CD4-positive, alpha-beta T cell (primary cell): Measurements from ENCODE around the gene MNAT1. TPM values are rescaled to one million over a fixed set of nuclear protein-coding genes. Genes with fewer than 3 reads are reported as not detected.

Experiments used
- ATAC-seq: fragments of 200-7000 bp; cut with Tn5 transposase; one replicate; pipeline ENCODE4 v1.10.0; 2022; ENCODE audit warnings: mild to moderate bottlenecking; ENCODE audit not compliant: poor library complexity
- CTCF ChIA-PET: fragments of 350-600 bp; sonication (Branson Sonifier 250); formaldehyde crosslinking; loops from one replicate; lab custom pipeline; 2021; ENCODE audit warnings: antibody characterized with exemption, inconsistent platforms; lab: Charles Lee
- POLR2A ChIA-PET: fragments of 350-600 bp; sonication (Branson Sonifier 250); formaldehyde crosslinking; loops from one replicate; lab custom pipeline; 2021; ENCODE audit warnings: antibody characterized with exemption, inconsistent platforms; lab: Charles Lee
- DNase-seq, 14 experiments: peaks; one replicate each; pipeline ENCODE4 v3.0.0-alpha.2; 2013 to 2020; ENCODE audit warnings: mixed read lengths in 2 of 14
- H3K27ac ChIP-seq, 2 donors: one replicate each; pipeline versions ENCODE4 v1.5.1 to v1.7.0; 2013; ENCODE audit warnings: low read length in 2 of 2, low read depth in 1 of 2, mild to moderate bottlenecking in 1 of 2
- H3K27me3 ChIP-seq, 2 experiments: 1 replicate in 1 of 2; 2 replicates in 1 of 2; pipeline versions ENCODE4 v1.6.1 to v1.7.0; 2013; ENCODE audit warnings: low read length in 2 of 2, control low read depth in 1 of 2, mild to moderate bottlenecking in 1 of 2, moderate library complexity in 1 of 2; ENCODE audit not compliant: insufficient read depth in 2 of 2, control insufficient read depth in 1 of 2
- H3K36me3 ChIP-seq: one replicate; pipeline ENCODE4 v1.6.1; 2013; ENCODE audit warnings: low read length, control low read depth; ENCODE audit not compliant: insufficient read depth
- H3K4me1 ChIP-seq: one replicate; pipeline ENCODE4 v1.6.1; 2013; ENCODE audit warnings: low read length, control low read depth; ENCODE audit not compliant: insufficient read depth
- H3K4me3 ChIP-seq: one replicate; pipeline ENCODE4 v1.5.1; 2013; ENCODE audit warnings: mild to moderate bottlenecking, low read length, moderate library complexity
- H3K9me3 ChIP-seq, 2 experiments: 1 replicate in 1 of 2; 2 replicates in 1 of 2; pipeline versions ENCODE4 v1.6.1 to v1.7.0; 2013; ENCODE audit warnings: low read length in 2 of 2, mild to moderate bottlenecking in 2 of 2, control low read depth in 1 of 2, moderate library complexity in 1 of 2; ENCODE audit not compliant: control insufficient read depth in 1 of 2, insufficient read depth in 1 of 2
- H3K27ac Mint-ChIP-seq: one replicate; pipeline ENCODE4 v1.8.0; 2020; ENCODE audit warnings: mixed read lengths
- H3K27me3 Mint-ChIP-seq: one replicate; pipeline ENCODE4 v1.8.0; 2021; ENCODE audit warnings: mixed read lengths
- H3K36me3 Mint-ChIP-seq: one replicate; pipeline ENCODE4 v1.8.0; 2021; ENCODE audit warnings: low read depth, mixed read lengths
- H3K4me1 Mint-ChIP-seq: one replicate; pipeline ENCODE4 v1.8.0; 2021; ENCODE audit warnings: low read depth, mixed read lengths
- H3K4me3 Mint-ChIP-seq: one replicate; pipeline ENCODE4 v1.8.0; 2020; ENCODE audit warnings: mild to moderate bottlenecking, mixed read lengths
- H3K9me3 Mint-ChIP-seq: one replicate; pipeline ENCODE4 v1.8.0; 2020; ENCODE audit warnings: mixed read lengths
- intact Hi-C, 2 experiments: fragments of 100-400 bp; cut with DNase I in 1 of 2; cut with micrococcal nuclease in 1 of 2; formaldehyde crosslinking; loops; one replicate each; pipeline versions ENCODE4 v1.15.1 to v1.9.0; 2023 to 2025; cut with DNase I, micrococcal nuclease
- total RNA-seq, 174 experiments: library from RNA in 2 of 174; stranded (reverse) in 2 of 174; gene quantifications; one replicate each; pipeline ENCODE4 v1.2.3 and lab custom pipeline; 2021 to 2026
- TF ChIP-seq, protein P1 (sequence below): fragments of 200-600 bp; IDR thresholded peaks from one replicate; pipeline ENCODE4 v1.8.0; 2022; ENCODE audit warnings: antibody characterized with exemption, mild to moderate bottlenecking

The MNAT1 gene
- total RNA-seq, 2 experiments from 2014 or later, result 15.4 to 15.9 TPM

DNA sequence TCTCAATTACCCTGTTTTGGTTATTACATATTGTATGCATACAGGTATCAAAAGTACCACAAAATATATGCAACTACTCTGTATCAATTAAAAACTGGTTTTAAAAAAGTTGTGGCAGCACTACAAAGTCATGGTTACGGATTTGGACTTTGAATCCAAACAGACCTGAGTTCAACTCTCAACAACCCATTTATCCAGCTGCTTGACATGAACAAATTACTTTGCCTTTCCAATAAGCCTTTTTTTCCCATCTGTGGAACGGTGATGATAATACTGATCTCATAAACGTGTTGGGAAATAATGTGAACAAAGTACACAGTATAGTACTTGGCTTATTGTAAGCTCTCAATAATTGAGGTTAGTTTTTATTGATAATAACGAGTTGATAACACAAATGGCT lies 85.0 kb downstream of the MNAT1 start:
- Histone ChIP-seq H3K27me3 (no peaks in the 10 kb centered on the region), H3K27ac (no peak overlapping the region), H3K36me3 (no peaks in the 10 kb centered on the region), H3K4me3 (no peak overlapping the region), H3K4me1 (no peaks in the 10 kb centered on the region), H3K9me3 (no peaks in the 10 kb centered on the region)
- no peaks in the 10 kb centered on the region for H3K27me3 Mint-ChIP-seq
- H3K4me3 Mint-ChIP-seq, result no peak overlapping the region
- TF ChIP-seq, protein P1, sequence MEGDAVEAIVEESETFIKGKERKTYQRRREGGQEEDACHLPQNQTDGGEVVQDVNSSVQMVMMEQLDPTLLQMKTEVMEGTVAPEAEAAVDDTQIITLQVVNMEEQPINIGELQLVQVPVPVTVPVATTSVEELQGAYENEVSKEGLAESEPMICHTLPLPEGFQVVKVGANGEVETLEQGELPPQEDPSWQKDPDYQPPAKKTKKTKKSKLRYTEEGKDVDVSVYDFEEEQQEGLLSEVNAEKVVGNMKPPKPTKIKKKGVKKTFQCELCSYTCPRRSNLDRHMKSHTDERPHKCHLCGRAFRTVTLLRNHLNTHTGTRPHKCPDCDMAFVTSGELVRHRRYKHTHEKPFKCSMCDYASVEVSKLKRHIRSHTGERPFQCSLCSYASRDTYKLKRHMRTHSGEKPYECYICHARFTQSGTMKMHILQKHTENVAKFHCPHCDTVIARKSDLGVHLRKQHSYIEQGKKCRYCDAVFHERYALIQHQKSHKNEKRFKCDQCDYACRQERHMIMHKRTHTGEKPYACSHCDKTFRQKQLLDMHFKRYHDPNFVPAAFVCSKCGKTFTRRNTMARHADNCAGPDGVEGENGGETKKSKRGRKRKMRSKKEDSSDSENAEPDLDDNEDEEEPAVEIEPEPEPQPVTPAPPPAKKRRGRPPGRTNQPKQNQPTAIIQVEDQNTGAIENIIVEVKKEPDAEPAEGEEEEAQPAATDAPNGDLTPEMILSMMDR, result no peak
- no peak for DNase-seq
- H3K27ac Mint-ChIP-seq, result no peak overlapping the region
- H3K4me1 Mint-ChIP-seq, result no peaks in the 10 kb centered on the region
- intact Hi-C loops, result no loop called here
- H3K36me3 Mint-ChIP-seq, result peaks cover under 1% of the 10 kb centered on the region
- ATAC-seq, result no peak
- ChIA-PET CTCF (no interaction called here), POLR2A (no interaction called here)
- no peaks in the 10 kb centered on the region for H3K9me3 Mint-ChIP-seq

DNA sequence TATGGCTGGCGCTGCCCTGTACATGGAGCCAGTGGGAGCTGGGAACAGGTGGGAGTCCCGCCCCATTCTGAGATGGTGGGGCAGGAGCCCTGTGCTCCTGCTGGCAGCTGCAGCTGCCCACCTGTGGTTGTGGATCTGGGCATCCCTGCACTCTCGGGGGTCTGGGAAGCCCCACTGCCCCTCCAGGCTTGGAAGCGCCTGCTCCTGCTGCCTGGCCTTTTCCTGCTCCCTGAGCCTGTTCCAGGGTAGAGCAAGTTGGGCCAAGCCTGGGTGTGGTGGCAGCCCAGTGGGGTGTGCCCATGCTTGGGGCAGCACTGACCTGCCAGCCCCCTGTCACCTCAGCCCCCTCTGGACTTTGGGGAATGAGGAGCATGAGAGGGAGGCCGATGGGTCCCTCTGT lies 104.0 kb downstream of the MNAT1 start:
- POLR2A ChIA-PET, result interaction anchor here (0.6 kb wide), 1 partner anchor 30 kb away, joined by 3 read pairs; no protein-coding TSS in a partner anchor
- Histone ChIP-seq H3K27ac (no peak overlapping the region), H3K4me1 (no peaks in the 10 kb centered on the region), H3K36me3 (peaks cover 8% of the 10 kb centered on the region), H3K9me3 (peaks cover 0 to 9% of the 10 kb centered on the region in 2 experiments), H3K27me3 (no peaks in the 10 kb centered on the region), H3K4me3 (no peak overlapping the region)
- TF ChIP-seq, protein P1, result no peak
- CTCF ChIA-PET, result no interaction called here
- no peak overlapping the region for H3K27ac Mint-ChIP-seq
- no peak for DNase-seq
- H3K9me3 Mint-ChIP-seq, result peaks cover 9% of the 10 kb centered on the region
- H3K4me3 Mint-ChIP-seq, result no peak overlapping the region
- H3K27me3 Mint-ChIP-seq, result no peaks in the 10 kb centered on the region
- no peak for ATAC-seq
- peaks cover 57% of the 10 kb centered on the region for H3K36me3 Mint-ChIP-seq
- intact Hi-C loops, result no loop called here
- H3K4me1 Mint-ChIP-seq, result no peaks in the 10 kb centered on the region

DNA sequence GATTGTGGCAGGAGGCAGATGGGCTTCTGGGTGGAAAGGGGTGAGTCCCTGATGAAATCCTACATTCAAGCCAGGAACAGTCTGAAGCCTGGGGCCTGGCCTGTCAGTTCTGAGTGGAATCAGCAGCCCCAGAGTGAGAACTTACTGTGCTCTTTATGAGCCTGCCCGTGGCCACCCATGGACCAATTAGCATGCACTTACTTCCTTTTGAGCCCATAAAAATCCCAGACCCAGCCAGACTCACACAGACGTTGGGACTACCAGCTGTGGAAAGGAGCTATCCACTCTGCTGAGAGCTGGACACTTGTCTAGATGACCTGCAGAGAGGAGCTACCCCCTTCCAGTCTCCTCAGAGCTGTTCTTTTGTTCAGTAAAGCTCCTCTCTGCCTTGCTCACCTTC lies 104.5 kb downstream of the MNAT1 start:
- H3K4me3 ChIP-seq, result no peak overlapping the region
- POLR2A ChIA-PET, result interaction anchor here (0.6 kb wide), 1 partner anchor 31 kb away, joined by 3 read pairs; no protein-coding TSS in a partner anchor
- Mint-ChIP-seq H3K4me1 (no peaks in the 10 kb centered on the region), H3K27me3 (no peaks in the 10 kb centered on the region), H3K36me3 (peaks cover 55% of the 10 kb centered on the region), H3K4me3 (no peak overlapping the region), H3K9me3 (peaks cover 9% of the 10 kb centered on the region), H3K27ac (no peak overlapping the region)
- H3K36me3 ChIP-seq, result peaks cover 8% of the 10 kb centered on the region
- intact Hi-C loops, result no loop called here
- CTCF ChIA-PET, result no interaction called here
- H3K4me1 ChIP-seq, result no peaks in the 10 kb centered on the region
- ATAC-seq, result no peak
- H3K27ac ChIP-seq, result no peak overlapping the region
- peaks cover 0 to 9% of the 10 kb centered on the region in 2 experiments for H3K9me3 ChIP-seq
- TF ChIP-seq, protein P1, result no peak
- H3K27me3 ChIP-seq, result no peaks in the 10 kb centered on the region
- no peak for DNase-seq
